Bronchial epithelial cell (primary cell): ENCODE data around the gene MYL9. TPM values are rescaled to one million over a fixed set of nuclear protein-coding genes. Genes with fewer than 3 reads are reported as not detected.

Source experiments
- DNase-seq: peaks from one replicate; pipeline ENCODE4 v3.0.0-alpha.2; 2010; ENCODE audit warnings: low read depth
- FAIRE-seq: peaks from 2 replicates; lab custom pipeline; 2011; peaks lifted over from hg19 to GRCh38; lab: Jason Lieb, UNC
- H3K27me3 ChIP-seq: 2 replicates; pipeline ENCODE4 v1.5.1; 2011; ENCODE audit warnings: low read length; ENCODE audit not compliant: control insufficient read depth, insufficient read depth
- H3K36me3 ChIP-seq: 2 replicates; pipeline ENCODE4 v1.5.1; 2011; ENCODE audit warnings: low read length; ENCODE audit not compliant: control insufficient read depth, insufficient read depth
- H3K4me3 ChIP-seq: 2 replicates; pipeline ENCODE4 v1.5.1; 2011; ENCODE audit warnings: mild to moderate bottlenecking, low read depth, low read length, control low read depth
- total RNA-seq: library from RNA; depleted of rRNA; stranded (reverse); fragments of >200 nt; gene quantifications from 2 replicates; pipeline ENCODE4 v1.2.1, GENCODE V29; 2014
- TF ChIP-seq, protein P1 (sequence below): IDR thresholded peaks from 2 replicates; pipeline ENCODE4 v1.5.1; 2011; ENCODE audit warnings: mild to moderate bottlenecking, moderate library complexity, low read length, control low read depth, inconsistent platforms; ENCODE audit not compliant: insufficient read depth, severe bottlenecking

The MYL9 gene
- total RNA-seq, 1 donor from 2014 or later: 0.53 TPM

DNA sequence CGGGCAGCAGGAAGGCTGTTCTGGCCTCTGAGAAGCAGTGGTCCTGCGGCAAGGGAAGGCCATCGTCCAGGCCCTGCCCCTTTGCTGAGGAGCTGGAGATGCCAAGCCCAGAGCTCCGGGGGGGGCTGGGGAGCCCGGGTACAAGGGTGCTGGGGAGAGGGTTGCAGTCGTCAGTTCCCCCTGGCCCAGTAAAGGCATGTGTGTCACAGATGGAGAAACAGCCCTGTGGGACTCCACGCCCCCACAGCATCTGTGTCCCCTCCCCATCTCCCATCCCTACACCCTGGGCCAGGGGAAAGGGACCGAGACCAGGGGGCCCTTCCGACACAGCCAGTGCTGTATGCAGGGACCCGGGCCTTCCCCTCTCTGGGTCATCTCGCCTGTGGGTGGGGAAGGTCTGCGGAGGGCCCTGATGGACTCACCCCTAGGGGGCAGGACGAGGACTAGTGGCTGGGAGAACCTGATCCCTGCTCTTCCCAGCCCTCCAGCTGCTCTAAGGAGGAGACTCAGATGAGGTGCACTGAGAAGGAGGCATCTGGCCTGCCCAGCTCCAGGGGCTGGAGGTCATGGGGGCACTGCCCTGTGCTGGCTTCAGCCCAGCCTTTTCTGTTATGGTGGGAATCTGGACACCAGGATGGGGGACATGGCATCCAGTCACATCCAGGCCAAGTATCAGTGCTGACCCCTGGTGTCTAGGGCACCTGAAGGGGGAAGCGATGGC, 609 bp downstream of the MYL9 start:
- Histone ChIP-seq H3K27me3 (peaks cover 2% of the 10 kb centered on the region), H3K4me3 (peak overlapping the region; percentile 58), H3K36me3 (no peaks in the 10 kb centered on the region)
- TF ChIP-seq, protein P1, sequence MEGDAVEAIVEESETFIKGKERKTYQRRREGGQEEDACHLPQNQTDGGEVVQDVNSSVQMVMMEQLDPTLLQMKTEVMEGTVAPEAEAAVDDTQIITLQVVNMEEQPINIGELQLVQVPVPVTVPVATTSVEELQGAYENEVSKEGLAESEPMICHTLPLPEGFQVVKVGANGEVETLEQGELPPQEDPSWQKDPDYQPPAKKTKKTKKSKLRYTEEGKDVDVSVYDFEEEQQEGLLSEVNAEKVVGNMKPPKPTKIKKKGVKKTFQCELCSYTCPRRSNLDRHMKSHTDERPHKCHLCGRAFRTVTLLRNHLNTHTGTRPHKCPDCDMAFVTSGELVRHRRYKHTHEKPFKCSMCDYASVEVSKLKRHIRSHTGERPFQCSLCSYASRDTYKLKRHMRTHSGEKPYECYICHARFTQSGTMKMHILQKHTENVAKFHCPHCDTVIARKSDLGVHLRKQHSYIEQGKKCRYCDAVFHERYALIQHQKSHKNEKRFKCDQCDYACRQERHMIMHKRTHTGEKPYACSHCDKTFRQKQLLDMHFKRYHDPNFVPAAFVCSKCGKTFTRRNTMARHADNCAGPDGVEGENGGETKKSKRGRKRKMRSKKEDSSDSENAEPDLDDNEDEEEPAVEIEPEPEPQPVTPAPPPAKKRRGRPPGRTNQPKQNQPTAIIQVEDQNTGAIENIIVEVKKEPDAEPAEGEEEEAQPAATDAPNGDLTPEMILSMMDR: peak; percentile 54
- DNase-seq (peak; percentile 12), FAIRE-seq (no peak)

DNA sequence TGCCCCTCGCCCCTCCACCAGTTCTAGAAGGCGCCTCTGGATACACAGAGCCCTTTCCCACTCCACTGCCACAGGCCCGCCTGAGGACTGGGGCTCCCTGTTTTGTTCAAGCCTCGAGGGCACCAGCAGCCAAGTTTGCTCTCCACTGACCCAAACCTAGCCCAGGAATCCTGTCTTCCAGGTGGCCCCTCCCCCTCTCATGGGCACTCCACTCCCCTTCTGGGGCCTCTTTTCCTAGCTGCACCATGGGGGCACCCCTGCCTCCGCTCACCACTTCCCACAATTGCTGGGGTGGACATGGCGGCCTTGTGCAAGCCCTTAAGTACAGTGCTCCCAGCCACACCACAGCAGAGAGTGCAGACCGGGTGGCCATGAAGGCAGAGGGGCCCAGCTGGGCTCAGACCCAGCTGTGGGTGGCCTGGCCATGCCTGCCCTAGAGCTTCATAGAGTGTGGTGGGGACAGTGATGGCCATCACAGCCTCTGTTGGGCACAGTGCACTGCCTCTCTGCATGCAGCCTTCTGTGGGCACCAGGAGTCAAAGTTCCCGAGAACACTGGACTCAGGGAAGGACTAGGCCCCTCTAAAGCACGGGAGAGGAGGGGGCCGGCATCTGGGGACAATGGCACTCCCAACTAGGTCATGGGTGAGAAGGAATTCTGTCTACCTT, 1.3 kb downstream of the MYL9 start:
- no peak overlapping the region for H3K4me3 ChIP-seq

DNA sequence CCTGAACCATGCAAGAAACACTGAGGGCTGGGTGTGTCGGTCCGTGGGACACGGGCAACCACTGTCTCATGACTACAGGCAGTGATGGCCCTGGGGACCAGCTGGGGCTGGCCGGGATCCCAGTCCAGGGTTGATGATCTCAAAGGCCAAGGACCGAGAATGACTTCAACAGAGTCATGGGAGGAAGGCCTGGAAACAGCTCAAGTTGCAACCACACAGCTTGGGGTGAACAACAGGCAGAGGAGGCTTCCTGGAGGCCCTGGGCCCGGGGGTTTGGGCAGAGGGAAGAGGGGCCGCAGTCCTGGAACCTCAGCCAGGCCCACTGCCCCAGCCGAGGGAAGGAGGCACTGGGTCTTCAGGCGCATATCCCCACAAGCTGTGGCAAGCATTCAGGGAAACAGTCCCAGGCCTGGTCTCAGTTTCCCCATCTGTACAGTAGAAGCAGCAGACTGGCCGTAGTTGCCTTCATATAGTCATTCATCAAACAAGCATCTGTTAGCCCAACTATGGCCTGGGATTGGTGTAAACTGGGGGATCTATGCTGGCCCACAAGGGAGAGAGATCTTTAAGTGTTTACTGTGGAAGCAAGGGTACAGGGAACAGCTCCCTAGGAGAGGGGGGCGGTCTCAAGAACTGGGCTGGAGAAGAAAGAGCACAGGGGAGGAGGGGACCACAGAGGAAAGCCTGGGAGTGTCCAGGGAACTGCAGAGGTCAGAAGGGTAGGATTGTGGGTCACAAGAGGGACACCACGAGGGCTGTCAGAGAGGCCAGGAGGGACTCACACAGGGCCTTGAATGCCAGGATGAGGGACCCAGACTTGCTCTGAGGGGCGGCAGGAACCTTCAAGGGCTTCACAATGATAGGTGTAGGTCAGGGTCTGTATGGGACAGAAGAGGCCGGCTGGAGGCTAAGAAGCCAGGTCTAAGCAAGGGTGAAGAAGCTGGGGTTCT, 2.1 kb downstream of the MYL9 start:
- no peak overlapping the region for H3K4me3 ChIP-seq
- peaks cover 2% of the 10 kb centered on the region for H3K27me3 ChIP-seq
- TF ChIP-seq, protein P1: no peak
- FAIRE-seq (no peak), DNase-seq (no peak)
- no peaks in the 10 kb centered on the region for H3K36me3 ChIP-seq

More for the DNA sequence above, 1.3 kb downstream of the MYL9 start:
- TF ChIP-seq, protein P1: no peak
- FAIRE-seq (no peak), DNase-seq (no peak)
- Histone ChIP-seq H3K27me3 (peaks cover 2% of the 10 kb centered on the region), H3K36me3 (no peaks in the 10 kb centered on the region)

DNA sequence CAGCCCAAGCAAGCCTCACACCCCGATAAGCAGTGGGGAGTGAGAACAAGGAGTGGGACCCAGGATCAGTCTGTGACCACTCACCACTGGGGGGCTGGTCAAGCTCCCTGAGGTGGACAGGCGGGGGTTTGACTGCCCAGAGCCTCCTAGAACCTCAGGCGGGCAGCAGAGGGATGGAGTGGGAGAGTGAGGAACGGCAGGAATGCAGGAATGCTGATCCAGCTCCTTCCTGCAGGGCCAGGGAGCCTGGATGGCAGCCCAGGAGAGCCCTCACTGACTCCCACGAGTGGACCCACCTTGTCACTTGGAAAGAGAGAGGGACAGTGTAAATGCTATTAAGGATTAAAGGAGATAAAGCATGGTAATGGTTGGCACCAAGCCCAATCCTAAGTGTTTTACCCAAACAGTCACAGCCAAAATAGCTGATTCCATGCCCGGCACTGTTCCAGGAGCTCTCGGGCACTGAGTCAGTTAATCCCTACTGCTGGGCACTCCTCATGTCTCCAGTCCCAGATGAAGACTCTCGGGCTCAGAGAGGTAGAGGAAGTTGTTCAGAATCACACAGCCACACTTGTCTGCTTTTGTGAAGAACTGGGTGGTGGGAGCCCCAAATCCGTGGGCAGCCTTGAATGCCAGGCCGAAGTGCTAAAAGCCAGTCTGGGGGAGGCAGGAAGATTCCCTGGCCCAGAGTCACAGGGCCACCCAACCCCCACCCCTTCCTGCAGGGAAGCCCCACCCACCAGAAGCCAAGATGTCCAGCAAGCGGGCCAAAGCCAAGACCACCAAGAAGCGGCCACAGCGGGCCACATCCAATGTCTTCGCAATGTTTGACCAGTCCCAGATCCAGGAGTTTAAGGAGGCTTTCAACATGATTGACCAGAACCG, 3.1 kb downstream of the MYL9 start:
- TF ChIP-seq, protein P1: no peak
- peak; percentile 72 for DNase-seq
- Histone ChIP-seq H3K4me3 (no peak overlapping the region), H3K27me3 (peaks cover 2% of the 10 kb centered on the region), H3K36me3 (no peaks in the 10 kb centered on the region)
- FAIRE-seq: peak; percentile 47
